ENCODE results near the gene CEP76. TPM values are rescaled to one million over a fixed set of nuclear protein-coding genes. Genes with fewer than 3 reads are reported as not detected.

CEP76 gene
- total RNA-seq, 1 experiment from 2014 or later = 12.9 TPM

GRCh38 chr18:12711446-12711845 is 8.9 kb upstream of the CEP76 start:
- no peak for DNase-seq (ENCODE audit: low read depth, low spot score)
- no TSS peak for BruUV-seq (replicated peaks)
- intact Hi-C loops (cut with micrococcal nuclease; ENCODE audit: unreplicated experiment) (no loop called here), in situ Hi-C loops (cut with HindIII; ENCODE audit: low pct_unique_long_range_greater_than_20kb, low sequenced_read_pairs) (no loop called here)
- Histone ChIP-seq H3K4me3 (ENCODE audit: low read depth in 2 of 2, low read length in 2 of 2) (no peak overlapping the region), H3K4me1 (ENCODE audit: control insufficient read depth, insufficient read depth, low read length) (no peaks in the 10 kb centered on the region), H3K27me3 (ENCODE audit: control insufficient read depth, insufficient read depth, low read length) (no peaks in the 10 kb centered on the region), H3K36me3 (ENCODE audit: control insufficient read depth, insufficient read depth, low read length) (peaks cover 18% of the 10 kb centered on the region), H3K27ac (ENCODE audit: low read length) (no peak overlapping the region), H3K9me3 (ENCODE audit: control insufficient read depth, insufficient read depth, low read depth, low read length) (no peaks in the 10 kb centered on the region)
- no peak for ATAC-seq
- POLR2A ChIA-PET = no interaction called here
- CTCF ChIA-PET = no interaction called here
- TF ChIP-seq CTCF (IDR thresholded peaks at IDR 0.05) = no peak
- TF ChIP-seq POLR2AphosphoS5 (IDR thresholded peaks at IDR 0.05; ENCODE audit: low read depth, low read length) = no peak
- TF ChIP-seq TCF7L2 (IDR thresholded peaks at IDR 0.05; ENCODE audit: low read depth, low read length) = no peak
- no peak for TF ChIP-seq REST (IDR thresholded peaks at IDR 0.05; ENCODE audit: insufficient read depth in 1 of 2, low read depth in 2 of 2, low read length in 1 of 2)

GRCh38 chr18:12703664-12704063 is 1.1 kb upstream of the CEP76 start:
- ChIA-PET CTCF (no interaction called here), POLR2A (no interaction called here)
- ATAC-seq (no peak), DNase-seq (ENCODE audit: low read depth, low spot score) (no peak)
- peak overlapping the region; percentile 99 for H3K27ac ChIP-seq (ENCODE audit: low read length)
- in situ Hi-C loops (cut with HindIII; ENCODE audit: low pct_unique_long_range_greater_than_20kb, low sequenced_read_pairs) (no loop called here), intact Hi-C loops (cut with micrococcal nuclease; ENCODE audit: unreplicated experiment) (no loop called here)
- TF ChIP-seq TCF7L2 (IDR thresholded peaks at IDR 0.05; ENCODE audit: low read depth, low read length) (no peak), CTCF (IDR thresholded peaks at IDR 0.05) (no peak), REST (IDR thresholded peaks at IDR 0.05; ENCODE audit: insufficient read depth in 1 of 2, low read depth in 2 of 2, low read length in 1 of 2) (no peak), POLR2AphosphoS5 (IDR thresholded peaks at IDR 0.05; ENCODE audit: low read depth, low read length) (no peak), SIN3A (IDR thresholded peaks at IDR 0.05; ENCODE audit: borderline replicate concordance, insufficient read depth, low read depth, low read length) (no peak)
- peak overlapping the region; percentile 96 to 97 for H3K4me3 ChIP-seq (ENCODE audit: low read depth in 2 of 2, low read length in 2 of 2)
- H3K36me3 ChIP-seq (ENCODE audit: control insufficient read depth, insufficient read depth, low read length) = peaks cover 18% of the 10 kb centered on the region
- peaks cover 18% of the 10 kb centered on the region for H3K4me1 ChIP-seq (ENCODE audit: control insufficient read depth, insufficient read depth, low read length)
- BruUV-seq (replicated peaks) = TSS peak; percentile 93
- no peaks in the 10 kb centered on the region for H3K27me3 ChIP-seq (ENCODE audit: control insufficient read depth, insufficient read depth, low read length)
- no peaks in the 10 kb centered on the region for H3K9me3 ChIP-seq (ENCODE audit: control insufficient read depth, insufficient read depth, low read depth, low read length)
